Peyer's patch (tissue), 4 donors: Measurements from ENCODE around the gene TCAIM.

Experiments used
- CTCF ChIP-seq, 6 experiments: fragments of 450-650 bp in 4 of 6; fragments of 200-600 bp in 2 of 6; sonication (generic) in 1 of 6; IDR thresholded peaks; one replicate each; pipeline ENCODE4 v1.5.1; 2017 to 2019; ENCODE audit warnings: antibody characterized with exemption in 6 of 6, mild to moderate bottlenecking in 3 of 6, moderate library complexity in 1 of 6
- POLR2A ChIP-seq, 2 donors: fragments of 450-650 bp; IDR thresholded peaks; one replicate each; pipeline ENCODE4 v1.5.1; 2017; ENCODE audit warnings: antibody characterized with exemption in 2 of 2, mild to moderate bottlenecking in 2 of 2, moderate library complexity in 2 of 2

- TF ChIP-seq CTCF (IDR thresholded peaks at IDR 0.05) (peak in 2 of 6 experiments; percentile 1 to 12), POLR2A (IDR thresholded peaks at IDR 0.05) (no peak)
Measured at GRCh38 chr3:44337248-44337785, 1.2 kb upstream of the TCAIM start.
